GM08714 (cell line): ENCODE results near the gene MED17.

Experiments used
- H3K4me3 ChIP-seq: fragments of 200-500 bp; sonication (Bioruptor generic); 2 replicates; pipeline ENCODE4 v1.5.1; 2014; ENCODE audit warnings: mild to moderate bottlenecking, low read length, inconsistent platforms
- ZNF274 ChIP-seq: IDR thresholded peaks from 2 replicates; pipeline ENCODE4 v1.6.1; 2012; ENCODE audit warnings: mild to moderate bottlenecking, low read depth, low read length

Gene MED17

GRCh38 chr11:93821617-93822016, 37.5 kb downstream of the MED17 start:
- no peak overlapping the region for H3K4me3 ChIP-seq
- TF ChIP-seq ZNF274, result no peak

DNA sequence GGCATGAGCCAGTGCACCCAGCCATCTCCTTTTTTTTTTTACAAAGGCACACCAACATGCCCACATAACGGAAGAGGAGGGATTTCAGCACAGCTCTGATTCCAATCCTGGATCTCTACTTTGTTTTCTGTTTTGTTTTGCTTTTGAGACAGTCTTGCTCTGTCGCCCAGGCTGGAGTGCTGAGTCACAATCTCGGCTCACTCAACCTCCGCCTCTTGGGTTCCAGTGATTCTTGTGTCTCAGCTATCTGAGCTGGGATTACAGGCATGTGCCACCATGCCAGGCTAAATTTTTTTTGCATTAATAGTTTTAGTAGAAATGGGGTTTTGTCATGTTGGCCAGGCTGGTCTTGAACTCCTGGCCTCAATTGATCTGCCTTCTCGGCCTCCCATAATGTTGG, 38.3 kb downstream of the MED17 start:
- H3K4me3 ChIP-seq, result no peak overlapping the region
- TF ChIP-seq ZNF274, result no peak

DNA sequence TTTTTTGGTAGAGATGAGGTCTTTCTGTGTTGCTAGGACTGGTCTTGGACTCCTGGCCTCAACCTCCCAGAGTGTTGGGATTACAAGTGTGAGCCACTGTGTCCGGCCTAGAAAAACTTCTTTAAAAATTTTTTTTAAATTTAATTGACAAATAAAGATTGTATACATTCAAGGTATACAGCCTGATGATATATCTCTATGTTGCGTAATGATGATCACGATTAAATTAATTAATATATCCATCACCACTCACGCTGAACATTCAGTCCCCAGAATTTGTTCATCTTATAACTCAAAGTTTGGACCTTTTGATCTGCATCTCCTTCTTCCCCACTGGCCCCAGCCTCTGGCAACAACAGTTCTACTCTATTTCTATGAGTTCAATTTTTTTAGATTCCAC, 39.1 kb downstream of the MED17 start:
- no peak overlapping the region for H3K4me3 ChIP-seq
- TF ChIP-seq ZNF274, result no peak

DNA sequence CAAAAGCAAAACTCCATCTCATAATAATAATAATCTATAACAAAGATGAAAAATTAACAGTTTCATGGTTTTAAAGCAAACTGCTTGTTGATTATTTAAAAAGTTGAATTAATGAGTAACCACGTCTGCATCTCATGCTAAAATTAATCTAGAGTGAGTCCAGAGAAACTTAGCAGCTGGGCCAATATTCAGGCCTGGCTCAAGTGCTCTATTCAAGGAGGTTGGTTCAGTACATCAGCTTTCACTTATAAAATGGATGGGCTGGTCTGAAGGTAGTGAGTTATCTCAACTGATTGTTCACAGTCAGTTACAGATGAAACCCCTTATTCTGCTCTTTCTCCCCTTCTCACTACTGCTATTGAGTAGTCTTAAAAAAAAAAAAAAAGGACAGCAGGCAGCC, 43.3 kb downstream of the MED17 start:
- no peak overlapping the region for H3K4me3 ChIP-seq
- TF ChIP-seq ZNF274, result no peak

DNA sequence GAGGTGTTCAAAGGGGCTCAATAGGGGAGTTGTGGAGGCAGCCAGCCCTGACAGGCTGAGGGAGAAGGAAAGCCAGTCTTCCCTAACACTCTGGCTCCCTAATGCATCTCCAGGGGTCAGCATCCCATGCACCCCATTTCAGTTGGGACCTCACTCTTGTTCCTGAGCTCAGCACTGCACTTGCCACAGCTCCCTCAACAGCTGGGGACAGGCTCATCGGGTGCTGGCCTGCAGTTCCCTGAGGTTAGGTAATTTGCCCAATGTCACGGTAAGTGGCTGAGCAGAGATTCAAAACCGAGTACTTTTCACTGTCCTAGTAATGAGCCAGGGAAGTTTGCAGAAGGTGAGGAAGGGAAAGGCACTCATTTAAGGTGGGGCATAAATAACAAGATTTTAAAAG, 45.5 kb downstream of the MED17 start:
- no peak for TF ChIP-seq ZNF274
- H3K4me3 ChIP-seq, result no peak overlapping the region

DNA sequence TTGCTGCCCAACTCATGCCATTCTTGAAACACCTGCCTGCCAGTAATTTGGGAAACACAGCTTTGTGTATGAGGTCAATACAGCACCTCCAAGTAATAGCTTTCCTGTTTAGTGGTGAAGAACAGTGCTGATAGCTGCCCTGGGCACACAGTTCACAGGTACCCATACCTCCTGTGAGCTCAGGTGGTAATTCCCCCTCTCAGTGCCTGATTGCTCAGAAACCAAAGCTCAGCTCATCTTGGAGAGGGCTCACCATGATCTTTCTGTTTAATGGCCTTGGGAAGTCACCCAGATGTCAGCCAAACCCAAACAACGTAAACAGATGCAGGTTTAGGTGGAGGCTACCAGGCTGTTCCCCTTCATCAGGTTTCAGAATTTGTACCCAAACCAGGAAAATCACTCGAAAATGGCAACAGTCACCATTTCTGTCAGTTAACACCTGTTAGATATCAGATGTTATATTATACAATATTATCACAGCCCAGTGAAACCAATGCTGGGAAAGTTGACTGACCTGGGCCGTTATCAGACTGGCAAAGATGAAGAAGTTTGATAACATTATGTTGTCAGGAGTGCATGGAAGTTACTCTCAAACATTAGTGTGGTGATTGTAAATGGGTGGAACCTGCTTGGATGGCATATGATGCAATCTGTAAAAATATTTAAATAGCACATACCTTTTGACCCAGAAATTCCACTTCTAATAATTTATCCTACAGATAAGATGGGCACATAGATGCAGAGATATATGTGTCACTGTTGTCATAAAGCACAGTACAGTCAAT, 47.5 kb downstream of the MED17 start:
- H3K4me3 ChIP-seq, result no peak overlapping the region
- no peak for TF ChIP-seq ZNF274

DNA sequence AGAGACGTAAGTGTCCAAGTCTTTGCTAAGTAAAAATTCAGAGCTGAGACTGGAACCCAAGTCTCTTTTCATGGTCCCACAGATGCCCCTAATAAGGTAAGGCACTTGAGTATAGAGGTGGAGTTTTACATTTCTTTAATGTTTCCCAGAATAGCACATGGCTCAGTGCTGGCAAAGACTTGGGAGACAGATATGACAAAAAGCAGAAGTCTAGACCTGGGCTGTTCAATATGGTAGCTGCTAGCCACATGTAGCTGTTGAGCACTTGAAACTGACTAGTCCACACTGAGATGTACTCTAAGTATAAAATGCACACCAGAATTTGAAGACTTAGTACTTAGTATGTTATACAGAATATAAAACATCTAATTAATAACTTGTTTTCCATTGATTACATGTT, 48.7 kb downstream of the MED17 start:
- no peak for TF ChIP-seq ZNF274
- no peak overlapping the region for H3K4me3 ChIP-seq

- no peak overlapping the region for H3K4me3 ChIP-seq
- TF ChIP-seq ZNF274, result no peak
Observed at GRCh38 chr11:93838967-93839366, 54.9 kb downstream of the MED17 start.

- no peak for TF ChIP-seq ZNF274
- H3K4me3 ChIP-seq, result no peak overlapping the region
Observed at GRCh38 chr11:93840180-93840579, 56.1 kb downstream of the MED17 start.

- no peak for TF ChIP-seq ZNF274
- H3K4me3 ChIP-seq, result no peak overlapping the region
Observed at GRCh38 chr11:93840981-93841380, 56.9 kb downstream of the MED17 start.

DNA sequence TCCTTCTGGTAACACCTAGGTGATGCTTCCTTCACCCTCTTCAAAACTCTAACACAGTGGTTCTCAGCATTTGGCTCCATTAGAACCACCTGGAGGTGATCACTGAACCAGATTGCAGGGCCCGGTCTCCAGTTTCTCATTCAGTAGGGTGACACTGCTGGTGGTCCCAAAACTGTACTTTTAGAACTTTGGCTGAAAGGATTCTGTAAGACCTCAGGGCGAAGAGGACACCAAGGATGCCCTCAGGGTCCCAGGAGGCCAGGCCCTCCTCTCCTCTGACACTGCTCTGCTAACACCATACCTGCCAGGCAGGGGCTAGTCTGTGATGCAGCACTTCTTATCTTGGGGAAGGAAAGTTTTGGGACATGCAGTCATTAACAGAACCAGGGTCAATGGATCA, 57.4 kb downstream of the MED17 start:
- TF ChIP-seq ZNF274, result no peak
- H3K4me3 ChIP-seq, result no peak overlapping the region

GRCh38 chr11:93842034-93842433, 58.0 kb downstream of the MED17 start:
- H3K4me3 ChIP-seq, result no peak overlapping the region
- no peak for TF ChIP-seq ZNF274

DNA sequence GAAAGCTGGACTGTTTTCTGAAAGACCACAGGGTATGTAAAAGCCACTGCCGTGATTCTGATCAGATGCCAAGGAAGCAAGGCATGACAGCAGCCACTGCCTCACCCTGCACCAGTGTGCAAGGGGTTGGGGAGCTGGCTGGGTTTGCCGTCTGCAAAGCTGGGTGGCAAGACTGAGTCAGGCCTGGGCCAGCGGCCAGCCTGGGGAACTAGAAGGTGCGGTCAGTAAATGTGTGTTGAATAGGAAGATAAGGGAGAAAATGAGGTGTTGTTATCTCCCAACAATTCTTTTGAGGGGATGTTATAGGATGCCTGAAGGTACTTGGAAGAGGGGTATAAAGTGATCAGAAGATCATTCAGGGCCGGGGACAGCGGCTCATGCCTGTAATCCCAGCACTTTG, 58.4 kb downstream of the MED17 start:
- no peak overlapping the region for H3K4me3 ChIP-seq
- no peak for TF ChIP-seq ZNF274

- no peak for TF ChIP-seq ZNF274
- H3K4me3 ChIP-seq, result no peak overlapping the region
Observed at GRCh38 chr11:93843906-93844305, 59.8 kb downstream of the MED17 start.

- TF ChIP-seq ZNF274, result no peak
Observed at GRCh38 chr11:93844568-93844967, 60.5 kb downstream of the MED17 start.

More at GRCh38 chr11:93844568-93844967, 60.5 kb downstream of the MED17 start:
- H3K4me3 ChIP-seq, result no peak overlapping the region
